AG10803 (cell line): ENCODE measurements around the gene ACAP3.

ENCODE experiments used
- DNase-seq: peaks from one replicate; pipeline ENCODE4 v3.0.0; 2010; ENCODE audit warnings: low read depth
- H3K4me3 ChIP-seq: 2 replicates; pipeline ENCODE4 v1.5.1; 2011; ENCODE audit warnings: mild to moderate bottlenecking, low read length, control low read depth
- TF ChIP-seq, protein P1 (sequence below): conservative IDR thresholded peaks from 2 replicates; pipeline ENCODE4 v1.5.1; 2011; ENCODE audit warnings: mild to moderate bottlenecking, low read length, control low read depth, inconsistent platforms

ACAP3 gene

DNA sequence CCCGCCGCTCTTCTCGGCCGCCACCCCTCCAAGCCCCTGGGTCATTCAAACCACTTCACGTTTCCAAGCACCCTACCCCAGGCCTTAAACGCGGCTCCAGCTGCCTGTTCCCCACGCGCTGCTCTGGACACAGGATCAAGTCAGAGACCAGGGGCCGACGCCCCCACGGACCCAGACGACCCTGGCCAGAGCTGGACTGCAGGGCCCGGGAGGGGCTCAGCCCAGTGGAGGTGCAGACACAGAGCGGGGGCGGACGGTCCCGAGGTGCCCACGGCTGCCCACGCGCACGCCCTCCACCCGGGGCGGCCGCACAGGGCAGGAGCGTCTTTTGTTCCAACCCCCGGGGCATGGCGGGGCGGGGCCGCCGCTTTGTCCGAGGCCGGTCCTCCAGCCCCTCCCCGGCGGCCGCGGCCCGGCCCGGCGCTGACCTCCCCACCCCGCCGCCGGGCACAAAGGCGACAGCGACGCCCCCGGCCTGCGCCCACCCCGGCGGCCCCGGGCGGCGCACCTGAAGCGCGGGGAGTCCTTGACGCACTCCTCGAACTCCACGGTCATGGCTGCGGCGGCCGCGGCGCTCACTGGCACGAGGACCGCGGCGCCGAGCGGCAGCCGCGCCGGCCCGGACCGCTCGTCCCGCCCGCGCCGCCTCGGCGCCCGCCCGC lies 338 bp downstream of the ACAP3 start:
- TF ChIP-seq, protein P1, sequence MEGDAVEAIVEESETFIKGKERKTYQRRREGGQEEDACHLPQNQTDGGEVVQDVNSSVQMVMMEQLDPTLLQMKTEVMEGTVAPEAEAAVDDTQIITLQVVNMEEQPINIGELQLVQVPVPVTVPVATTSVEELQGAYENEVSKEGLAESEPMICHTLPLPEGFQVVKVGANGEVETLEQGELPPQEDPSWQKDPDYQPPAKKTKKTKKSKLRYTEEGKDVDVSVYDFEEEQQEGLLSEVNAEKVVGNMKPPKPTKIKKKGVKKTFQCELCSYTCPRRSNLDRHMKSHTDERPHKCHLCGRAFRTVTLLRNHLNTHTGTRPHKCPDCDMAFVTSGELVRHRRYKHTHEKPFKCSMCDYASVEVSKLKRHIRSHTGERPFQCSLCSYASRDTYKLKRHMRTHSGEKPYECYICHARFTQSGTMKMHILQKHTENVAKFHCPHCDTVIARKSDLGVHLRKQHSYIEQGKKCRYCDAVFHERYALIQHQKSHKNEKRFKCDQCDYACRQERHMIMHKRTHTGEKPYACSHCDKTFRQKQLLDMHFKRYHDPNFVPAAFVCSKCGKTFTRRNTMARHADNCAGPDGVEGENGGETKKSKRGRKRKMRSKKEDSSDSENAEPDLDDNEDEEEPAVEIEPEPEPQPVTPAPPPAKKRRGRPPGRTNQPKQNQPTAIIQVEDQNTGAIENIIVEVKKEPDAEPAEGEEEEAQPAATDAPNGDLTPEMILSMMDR, result no peak
- DNase-seq, result no peak
- peak overlapping the region; percentile 72 for H3K4me3 ChIP-seq

DNA sequence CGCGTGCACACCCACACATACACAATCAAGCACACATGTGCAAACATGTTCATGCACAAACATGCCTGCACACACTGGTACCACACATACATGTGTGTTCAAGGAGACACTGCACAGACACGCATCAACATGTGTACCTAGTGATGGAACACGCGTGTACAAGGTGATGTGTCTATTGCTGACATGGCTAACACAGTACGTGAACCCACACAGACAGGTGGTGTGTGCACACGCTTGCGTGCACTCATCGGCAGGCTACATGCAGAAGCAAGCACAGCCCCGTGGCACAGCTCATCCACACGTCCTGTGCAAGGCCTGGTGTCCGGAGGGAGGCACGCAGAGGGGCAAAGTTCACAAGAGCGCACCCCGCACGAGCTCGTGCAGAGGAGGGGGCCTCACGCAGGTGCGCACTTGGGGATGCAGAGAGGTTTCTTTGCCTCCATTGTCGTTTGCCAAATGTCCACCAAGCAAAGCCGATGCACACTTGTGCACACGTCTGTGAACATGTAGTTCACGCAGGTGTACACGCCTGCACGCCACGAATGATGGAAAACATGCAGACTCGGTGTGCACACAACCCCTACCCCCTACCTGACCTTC lies 969 bp downstream of the ACAP3 start:
- no peak for DNase-seq
- TF ChIP-seq, protein P1, result no peak

DNA sequence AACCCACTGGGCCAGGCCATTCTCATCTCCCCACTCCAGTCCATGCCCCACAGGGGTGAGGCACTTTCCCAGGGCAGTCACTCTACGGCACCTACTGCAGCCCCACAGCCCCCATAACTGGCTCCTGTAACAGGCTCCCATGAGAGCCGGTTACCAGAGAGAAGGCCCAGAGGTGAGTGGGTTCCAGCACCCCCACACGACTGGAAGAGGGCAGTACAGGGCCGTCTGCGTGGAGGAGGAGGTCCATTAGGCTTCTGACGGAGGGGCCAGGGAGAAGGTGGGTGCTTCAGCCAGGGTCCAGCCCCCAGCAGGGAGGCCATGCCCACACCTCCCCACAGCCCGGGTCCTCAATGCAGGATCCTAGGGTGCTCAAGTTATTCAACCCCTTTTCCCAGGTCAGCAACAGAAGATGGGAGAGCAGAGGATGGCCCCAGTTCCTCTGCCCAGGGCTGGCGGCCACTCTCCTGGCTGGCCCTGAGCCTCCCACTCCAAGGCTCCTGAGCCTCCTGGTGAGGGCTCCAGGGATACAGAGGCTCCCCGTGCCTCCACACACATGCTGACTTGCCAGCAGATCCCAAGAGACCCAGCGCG lies 1.6 kb downstream of the ACAP3 start:
- DNase-seq, result no peak
- TF ChIP-seq, protein P1, result peak; percentile 44
- peak overlapping the region; percentile 72 for H3K4me3 ChIP-seq

More for the DNA sequence above, 969 bp downstream of the ACAP3 start:
- H3K4me3 ChIP-seq, result peak overlapping the region; percentile 72

DNA sequence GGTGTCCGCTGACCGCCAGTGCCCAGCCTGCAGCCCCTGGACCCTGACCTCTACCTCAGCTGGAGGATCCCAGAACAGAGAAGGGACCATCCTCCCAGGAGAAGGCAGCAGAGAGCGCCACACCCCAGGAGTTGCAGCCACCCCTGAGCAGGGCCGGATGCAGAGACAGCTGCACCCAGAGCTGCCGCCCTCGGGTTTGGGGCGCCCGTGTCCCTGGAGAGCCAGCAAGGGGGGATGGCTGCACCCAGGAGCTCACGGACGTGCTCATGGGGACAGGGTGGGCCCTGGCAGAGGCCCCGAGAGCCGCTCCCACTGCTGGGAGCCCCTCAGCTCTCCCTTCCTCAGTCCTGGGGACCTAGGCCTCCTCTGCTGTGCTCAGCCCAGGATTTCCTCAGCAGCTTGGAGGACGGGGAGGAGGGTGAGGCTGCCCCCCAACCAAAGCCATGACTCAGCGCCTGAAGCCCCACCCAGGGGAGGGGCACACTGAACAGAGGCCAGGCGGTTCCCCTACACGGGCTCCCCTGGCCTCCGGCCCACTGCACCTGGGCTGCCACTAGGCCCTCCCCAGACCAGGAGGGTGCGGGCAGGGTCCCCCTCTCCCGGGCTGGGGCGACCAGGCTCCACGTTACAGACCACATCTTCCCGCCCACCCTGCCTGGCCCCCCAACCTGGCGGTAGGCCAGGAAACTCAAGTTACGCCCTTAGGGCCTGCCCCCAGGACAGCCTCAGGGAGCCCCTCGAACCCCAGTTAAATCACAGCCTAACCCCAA lies 2.2 kb downstream of the ACAP3 start:
- H3K4me3 ChIP-seq, result peak overlapping the region; percentile 72
- TF ChIP-seq, protein P1, result peak; percentile 18; the same call in 1 of the 2 replicates
- peak; percentile 70 for DNase-seq

DNA sequence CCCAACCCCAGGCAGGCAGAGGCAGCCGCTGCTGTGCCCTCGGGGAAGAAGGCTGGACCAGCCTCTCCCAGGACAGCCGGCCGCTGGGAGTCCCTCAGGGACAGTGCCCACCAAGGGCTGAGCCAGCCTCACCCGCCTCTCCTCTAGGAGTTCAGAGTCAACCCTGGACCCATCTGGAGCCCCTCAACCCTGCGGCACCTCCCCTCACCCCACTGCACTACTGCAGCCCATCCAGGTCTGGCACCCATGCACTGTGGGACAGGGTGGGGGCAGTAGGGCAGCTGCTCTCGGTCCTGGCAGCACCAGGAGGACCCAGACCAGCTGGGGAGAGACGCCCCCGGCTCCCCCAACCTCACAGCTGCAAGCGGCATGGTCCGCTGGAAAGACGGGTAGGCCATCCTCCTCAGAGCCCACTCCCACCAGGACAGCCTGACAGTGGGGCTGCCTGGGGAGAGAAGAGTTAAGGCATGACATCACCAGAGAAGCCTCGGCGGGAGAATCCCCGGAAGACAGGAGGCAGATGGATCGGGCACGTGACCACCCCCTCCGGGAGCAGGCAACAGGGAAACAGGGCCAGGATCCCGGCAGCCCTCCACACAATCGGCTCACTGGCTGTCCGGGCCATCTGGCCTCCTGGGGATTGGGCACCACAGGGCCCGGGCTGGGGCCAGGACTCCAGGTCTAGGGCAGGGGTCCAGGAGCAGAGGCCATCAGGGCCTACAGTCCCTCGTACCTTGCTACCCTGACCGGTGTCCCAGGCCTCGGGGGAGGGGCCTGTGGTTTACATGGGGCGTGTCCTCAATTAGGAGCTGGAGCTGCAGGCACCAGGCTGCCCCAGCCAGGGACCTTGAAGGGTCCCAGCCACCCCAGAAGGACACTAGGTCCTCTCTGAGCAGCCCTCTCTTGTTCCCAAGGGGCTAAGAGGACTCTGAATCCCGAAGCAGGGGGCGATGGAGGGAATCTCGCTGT lies 3.1 kb downstream of the ACAP3 start:
- TF ChIP-seq, protein P1, result no peak
- H3K4me3 ChIP-seq, result peak overlapping the region; percentile 72
- DNase-seq, result peak; percentile 73

DNA sequence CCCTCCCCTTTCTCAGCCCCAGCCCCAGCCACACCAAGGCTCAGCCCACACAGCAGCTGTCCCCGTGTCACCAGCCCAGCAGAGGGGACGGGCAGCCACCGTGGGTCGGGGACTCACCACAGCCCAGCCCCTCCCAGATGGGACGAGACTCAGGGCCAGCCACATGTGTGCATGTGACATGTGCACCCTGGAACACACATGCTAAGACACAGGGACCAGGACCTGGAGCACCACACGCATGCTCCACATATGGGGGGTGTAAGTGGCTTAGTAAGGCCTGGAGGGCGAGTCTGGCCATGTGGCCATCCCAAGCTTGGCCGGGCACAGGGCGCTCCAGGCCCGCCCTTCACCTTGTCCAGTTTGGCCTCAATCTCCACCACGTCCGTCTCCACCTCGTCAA lies 4.0 kb downstream of the ACAP3 start:
- H3K4me3 ChIP-seq, result no peak overlapping the region
- no peak for DNase-seq
- TF ChIP-seq, protein P1, result no peak
